G401 (cell line): Measurements from ENCODE around the gene BOD1L2. TPM values are rescaled to one million over a fixed set of nuclear protein-coding genes. Genes with fewer than 3 reads are reported as not detected.

Experiments
- DNase-seq: peaks from one replicate; pipeline ENCODE4 v3.0.0-alpha.2; 2015; ENCODE audit warnings: low spot score
- in situ Hi-C: cut with HindIII; loops from 2 replicates; pipeline ENCODE4 v1.10.0; 2016; ENCODE audit warnings: low sequenced_read_pairs, mixed read lengths
- total RNA-seq: library from RNA; depleted of rRNA; stranded (reverse); fragments of >200 nt; shearing (Covaris generic); gene quantifications from 2 replicates; pipeline ENCODE4 v1.2.3, GENCODE V29; 2014

BOD1L2 gene
- total RNA-seq, 1 experiment from 2014 or later: not detected

DNA sequence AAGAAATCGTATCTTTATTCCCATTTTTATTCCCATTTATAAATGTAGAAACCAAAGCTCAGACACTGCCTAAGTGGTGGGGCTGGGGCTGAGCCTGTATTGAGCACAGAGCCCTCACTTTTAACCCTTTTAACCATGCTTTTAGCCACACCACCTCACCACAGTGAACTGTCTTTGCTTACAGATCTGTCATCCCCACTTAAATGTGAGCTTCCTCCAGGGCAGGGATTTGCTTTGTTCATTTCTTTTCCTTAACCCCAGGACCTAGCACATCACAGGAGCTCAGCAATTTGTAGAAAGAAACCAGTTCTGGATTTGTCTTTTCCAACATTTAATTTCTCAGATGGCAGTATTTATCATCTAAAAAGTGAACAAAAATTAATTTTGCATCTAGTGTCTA, 2.2 kb downstream of the BOD1L2 start:
- DNase-seq: no peak
- in situ Hi-C loops: no loop called here

DNA sequence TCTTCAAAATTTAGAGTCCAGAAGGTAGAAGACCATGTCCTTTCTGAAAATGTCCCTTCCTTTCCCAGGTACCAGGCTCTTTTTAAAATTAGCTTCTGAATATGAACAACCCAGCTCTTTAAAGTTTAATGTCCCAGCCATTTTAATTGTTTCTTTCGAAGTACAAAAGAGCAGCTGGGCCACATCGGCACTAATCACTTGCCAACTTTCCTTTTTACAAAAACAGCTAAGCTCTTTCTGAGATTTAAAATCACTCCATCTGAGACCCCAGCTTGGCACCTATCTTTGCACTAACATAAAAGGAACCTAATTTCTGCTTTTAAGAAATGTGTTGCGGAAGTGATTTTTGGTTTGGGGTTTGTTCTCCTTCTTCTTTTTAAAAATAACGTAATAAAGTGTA, 2.6 kb downstream of the BOD1L2 start:
- in situ Hi-C loops: no loop called here
- DNase-seq: no peak

- no peak for DNase-seq
- in situ Hi-C loops: no loop called here
These were observed 3.2 kb downstream of the BOD1L2 start for GRCh38 chr18:57150081-57150480.

- DNase-seq: peak; percentile 25
- in situ Hi-C loops: no loop called here
These were observed 3.9 kb downstream of the BOD1L2 start for GRCh38 chr18:57150828-57151227.

- no peak for DNase-seq
- in situ Hi-C loops: no loop called here
These were observed 7.4 kb downstream of the BOD1L2 start for GRCh38 chr18:57154191-57154830.

GRCh38 chr18:57164401-57164800, 17.5 kb downstream of the BOD1L2 start:
- no peak for DNase-seq

DNA sequence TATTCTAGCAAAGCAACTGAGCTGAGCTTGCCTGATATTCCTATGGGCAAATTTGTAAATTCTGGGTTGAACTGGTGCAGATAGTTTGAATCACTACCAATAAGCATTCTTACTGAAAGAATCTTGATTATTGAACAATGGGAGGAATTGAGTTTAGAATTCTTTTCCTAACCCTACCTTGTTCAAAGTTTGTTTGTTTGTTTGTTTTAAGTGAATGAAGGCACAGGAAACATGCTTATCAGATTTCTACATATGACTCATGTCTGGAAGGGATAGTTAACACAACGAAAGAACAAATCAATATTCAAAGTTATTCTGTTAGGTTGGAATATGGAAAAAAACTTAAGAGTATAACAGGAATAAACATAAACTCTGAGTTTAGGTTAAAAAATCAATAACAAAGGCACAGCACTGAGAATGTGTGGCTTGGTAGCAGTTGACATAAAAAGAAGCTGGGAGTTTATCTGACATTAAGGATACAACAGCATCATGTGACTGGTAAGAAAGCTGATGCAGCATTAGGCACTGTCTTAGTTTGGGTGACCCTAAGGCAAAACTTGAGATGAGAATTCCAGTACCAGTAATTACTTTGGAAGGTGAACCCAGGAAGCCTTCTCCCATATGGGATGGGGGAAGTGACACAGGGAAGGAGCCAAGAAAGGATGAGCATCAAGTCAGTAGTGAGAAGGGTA, 20.9 kb downstream of the BOD1L2 start:
- in situ Hi-C loops: no loop called here
- DNase-seq: no peak

More at GRCh38 chr18:57164401-57164800, 17.5 kb downstream of the BOD1L2 start:
- in situ Hi-C loops: no loop called here

GRCh38 chr18:57171026-57171425, 24.1 kb downstream of the BOD1L2 start:
- in situ Hi-C loops: no loop called here
- DNase-seq: no peak

GRCh38 chr18:57175532-57175931, 28.6 kb downstream of the BOD1L2 start:
- DNase-seq: no peak
- in situ Hi-C loops: no loop called here

DNA sequence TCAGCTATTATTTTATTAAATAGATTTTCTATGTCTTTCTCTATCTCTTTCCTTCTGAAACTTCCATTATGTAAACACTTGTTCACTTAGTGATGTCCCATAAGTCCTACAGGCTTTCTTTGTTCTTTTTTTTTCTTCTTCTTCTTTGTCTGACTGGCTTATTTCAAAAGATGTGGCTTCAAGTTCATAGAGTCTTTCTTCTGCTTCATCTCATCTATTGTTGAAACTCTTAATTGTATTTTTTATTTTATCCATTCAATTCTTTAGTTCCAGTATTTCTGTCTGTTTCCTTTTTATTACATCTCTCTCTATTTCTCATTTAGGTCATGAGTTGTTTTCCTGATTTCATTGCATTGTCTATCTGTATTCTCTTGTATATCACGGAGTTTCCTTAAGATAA, 38.5 kb downstream of the BOD1L2 start:
- DNase-seq: no peak
- in situ Hi-C loops: no loop called here

DNA sequence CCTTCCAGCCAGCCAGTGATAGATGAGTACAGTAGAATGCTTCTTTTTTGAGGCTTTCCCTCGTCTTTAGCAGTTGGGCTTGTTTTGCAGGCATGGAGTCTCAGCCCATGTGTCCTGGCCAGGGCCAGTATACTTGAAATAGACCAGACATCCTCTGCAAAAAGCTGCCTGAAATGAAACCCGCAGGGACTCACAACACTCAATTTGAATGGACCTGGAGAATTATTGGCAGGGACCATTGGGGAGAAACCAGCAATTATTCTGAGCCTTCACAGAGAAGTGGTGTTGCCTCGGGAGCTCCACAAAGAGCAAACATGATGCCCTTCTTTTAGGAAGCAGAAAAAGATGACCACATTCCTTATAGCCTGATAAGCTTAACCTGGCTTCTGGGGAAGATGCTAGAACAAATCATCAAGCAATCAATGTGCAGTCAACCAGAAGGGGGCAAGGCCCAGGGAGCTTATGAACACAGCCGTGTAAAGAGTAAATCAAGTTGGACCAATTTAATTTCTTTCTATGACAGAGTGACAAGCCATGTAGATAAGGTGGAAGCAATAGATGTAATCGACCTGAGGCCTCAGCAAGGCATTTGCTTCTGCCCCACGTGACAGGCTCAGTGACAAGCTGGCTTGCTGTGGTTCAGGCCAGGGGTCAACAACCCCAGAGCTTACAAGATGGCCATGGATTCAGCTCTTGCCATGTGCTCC, 42.1 kb downstream of the BOD1L2 start:
- DNase-seq: peak; percentile 25
- in situ Hi-C loops: no loop called here

DNA sequence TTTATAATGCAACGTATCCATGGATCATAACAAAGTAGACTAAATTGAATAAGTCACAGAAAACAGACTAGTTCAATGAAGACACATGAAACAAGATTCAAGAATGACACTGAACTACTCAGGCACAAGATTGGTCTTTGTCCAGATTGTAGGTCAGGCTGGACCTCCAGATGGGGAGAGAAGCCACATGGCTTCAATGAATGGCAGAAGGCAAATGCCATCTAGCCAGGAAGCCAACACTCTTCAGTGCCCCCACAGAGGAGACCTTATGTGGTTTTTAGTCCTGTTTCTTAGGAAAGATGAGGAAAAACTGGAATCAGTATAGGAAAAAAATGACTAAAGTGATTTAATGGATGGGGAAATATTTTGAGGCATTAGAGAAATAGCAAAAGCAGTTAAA, 43.1 kb downstream of the BOD1L2 start:
- peak; percentile 73 for DNase-seq
- in situ Hi-C loops: no loop called here

GRCh38 chr18:57194070-57194469, 47.2 kb downstream of the BOD1L2 start:
- in situ Hi-C loops: no loop called here
- no peak for DNase-seq

DNA sequence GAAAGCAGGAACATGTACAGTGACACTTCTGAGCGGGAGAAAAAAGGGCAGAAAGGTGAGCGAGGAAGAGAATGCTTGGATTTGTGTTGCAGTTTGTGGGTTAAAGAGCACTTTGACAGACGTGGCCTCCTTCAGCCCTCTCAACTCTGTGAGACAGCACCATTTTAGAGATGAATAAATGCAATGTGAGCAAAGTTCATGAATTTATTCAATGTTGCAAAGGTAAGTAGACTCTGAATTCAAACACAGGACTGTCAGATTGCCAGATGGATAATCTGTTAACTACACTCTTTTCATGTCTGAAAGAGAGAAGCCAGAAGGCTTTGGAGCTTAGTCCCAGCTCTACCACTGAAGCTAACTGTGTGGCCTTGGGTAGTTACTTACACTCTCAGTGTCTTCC, 47.7 kb downstream of the BOD1L2 start:
- in situ Hi-C loops: no loop called here
- no peak for DNase-seq

DNA sequence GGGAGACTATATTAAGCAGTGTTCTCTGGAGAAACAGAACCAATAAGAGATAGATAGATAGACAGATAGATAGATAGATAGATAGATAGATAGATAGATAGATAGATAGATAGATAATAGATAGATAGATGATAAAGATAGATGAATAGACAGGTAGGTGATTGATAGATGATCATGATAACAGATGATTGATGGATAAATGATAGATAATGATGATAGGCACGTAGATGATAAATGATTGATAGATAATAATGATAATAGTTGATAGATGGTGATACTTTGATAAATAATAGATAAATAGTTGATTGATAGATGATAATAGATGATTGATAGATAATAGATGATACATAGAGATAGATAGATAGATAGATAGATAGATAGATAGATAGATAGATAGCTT, 48.5 kb downstream of the BOD1L2 start:
- in situ Hi-C loops: no loop called here
- no peak for DNase-seq

DNA sequence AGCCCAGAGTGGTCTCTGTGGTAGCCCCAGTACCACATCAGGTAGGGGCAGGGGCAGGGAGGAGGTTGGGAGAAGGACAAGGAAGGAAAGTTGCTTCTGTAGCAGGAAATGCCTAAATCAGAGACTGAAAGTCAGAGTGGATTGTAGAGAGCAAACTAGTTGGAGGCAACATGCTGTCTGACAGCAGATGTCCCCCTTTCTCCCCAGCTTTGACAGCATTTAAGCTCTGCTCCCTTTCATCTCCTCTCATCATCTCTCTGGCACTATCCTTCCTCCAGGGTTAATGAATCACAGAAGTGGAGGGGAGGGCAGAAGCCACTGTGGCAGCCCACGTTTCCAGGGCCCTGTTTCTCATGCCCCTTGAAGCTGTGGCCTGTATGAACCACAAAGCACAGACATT, 50.4 kb downstream of the BOD1L2 start:
- in situ Hi-C loops: no loop called here
- DNase-seq: no peak

DNA sequence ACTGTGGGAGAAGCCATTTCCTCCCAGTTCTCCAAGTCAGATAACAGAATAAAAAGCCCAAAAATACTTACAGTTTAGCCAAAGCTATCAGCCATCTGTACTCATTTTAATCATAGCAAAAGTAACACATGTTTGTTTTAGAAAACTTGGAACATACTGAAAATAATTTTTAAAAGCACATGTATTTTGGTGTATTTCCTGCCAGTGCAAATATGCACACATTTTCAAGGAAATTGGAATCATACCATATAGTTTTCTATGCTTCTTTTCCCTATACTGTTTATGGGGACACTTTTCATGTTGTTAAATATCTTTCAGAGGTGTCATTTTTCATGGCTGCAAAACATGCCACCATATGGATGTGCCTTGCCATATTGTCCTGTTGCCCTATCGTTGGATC, 51.2 kb downstream of the BOD1L2 start:
- in situ Hi-C loops: no loop called here
- no peak for DNase-seq
